GM19372 (cell line): ENCODE data around the gene MKLN1.
"Not testable (repeated sequence)": the region's sequence is repeated elsewhere in the genome, so short reads cannot be mapped to it uniquely, and the experiment has no call there.

Source experiments
- ATAC-seq: cut with Tn5 transposase; IDR thresholded peaks from one replicate; pipeline ENCODE4 v1.9.1; 2021; ENCODE audit warnings: mild to moderate bottlenecking, low read depth, moderate library complexity; ENCODE audit not compliant: unreplicated experiment

The MKLN1 gene

DNA sequence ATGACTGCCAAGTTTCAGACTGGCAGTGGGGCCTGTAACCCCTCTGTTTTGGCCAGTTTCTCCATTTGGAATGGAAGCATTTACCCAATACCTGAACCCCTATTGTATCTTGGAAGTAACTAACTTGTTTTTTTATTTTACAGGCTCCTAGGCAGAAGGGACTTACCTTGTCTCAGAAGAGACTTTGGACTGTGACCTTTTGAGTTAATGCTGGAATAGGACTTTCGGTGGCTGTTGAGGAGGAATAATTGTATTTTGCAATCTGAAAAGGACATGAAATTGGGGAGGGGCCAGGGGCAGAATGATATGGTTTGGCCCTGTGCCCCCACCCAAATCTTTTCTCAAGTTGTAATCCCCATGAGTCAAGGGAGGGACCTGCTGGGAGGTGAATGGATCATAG, 20.0 kb upstream of the MKLN1 start:
- no peak for ATAC-seq

DNA sequence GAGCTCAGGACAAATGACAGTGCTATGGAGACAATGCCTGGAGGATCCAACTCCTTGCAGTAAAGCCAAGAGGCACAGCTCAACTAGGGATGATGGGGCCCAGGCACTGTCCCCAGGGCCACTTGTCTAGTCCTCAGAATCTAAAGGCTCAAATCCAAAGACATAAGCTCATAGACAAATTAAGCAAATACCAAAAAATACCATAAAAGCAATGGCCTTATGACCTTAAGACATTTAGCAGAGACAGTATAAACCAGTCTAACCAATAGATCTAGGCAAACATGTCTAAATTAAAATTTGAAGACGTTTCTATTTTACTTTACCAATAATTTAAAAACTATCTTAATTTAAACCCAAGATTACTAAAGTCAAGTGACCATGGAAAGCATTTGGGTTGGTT, 14.8 kb upstream of the MKLN1 start:
- ATAC-seq = no peak

DNA sequence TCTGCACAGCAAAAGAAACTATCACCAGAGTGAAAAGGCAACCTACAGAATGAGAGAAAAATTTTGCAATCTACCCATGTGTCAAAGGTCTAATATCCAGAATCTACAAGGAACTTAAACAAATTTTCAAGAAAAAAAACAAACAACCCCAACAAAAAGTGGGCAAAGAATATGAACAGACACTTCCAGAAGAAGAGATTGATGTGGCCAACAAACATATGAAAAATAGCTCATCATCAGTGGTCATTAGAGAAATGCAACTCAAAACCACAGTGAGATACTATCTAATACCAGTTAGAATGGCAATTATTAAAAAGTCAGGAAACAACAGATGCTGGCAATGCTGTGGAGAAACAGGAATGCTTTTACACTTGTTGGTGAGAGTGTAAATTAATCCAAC, 7.1 kb upstream of the MKLN1 start:
- no peak for ATAC-seq

DNA sequence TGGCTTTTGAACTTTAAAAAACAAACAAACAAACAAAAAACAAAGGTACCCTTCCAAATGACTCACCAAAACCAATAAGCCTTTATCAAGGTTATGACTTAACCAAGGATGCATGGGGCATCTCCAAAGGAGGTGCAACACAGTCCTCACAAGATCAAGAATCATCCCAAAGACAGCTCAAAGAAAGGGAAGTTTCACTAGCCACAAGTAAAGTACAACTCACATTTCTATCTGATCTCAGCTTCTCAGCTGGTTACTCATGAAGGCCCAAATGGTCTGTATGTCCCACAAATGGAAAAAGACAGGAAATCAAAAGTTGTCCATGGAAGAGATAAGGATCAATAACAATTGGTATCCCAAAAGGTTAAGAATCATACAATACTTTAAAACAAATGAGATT, 6.0 kb upstream of the MKLN1 start:
- no peak for ATAC-seq

DNA sequence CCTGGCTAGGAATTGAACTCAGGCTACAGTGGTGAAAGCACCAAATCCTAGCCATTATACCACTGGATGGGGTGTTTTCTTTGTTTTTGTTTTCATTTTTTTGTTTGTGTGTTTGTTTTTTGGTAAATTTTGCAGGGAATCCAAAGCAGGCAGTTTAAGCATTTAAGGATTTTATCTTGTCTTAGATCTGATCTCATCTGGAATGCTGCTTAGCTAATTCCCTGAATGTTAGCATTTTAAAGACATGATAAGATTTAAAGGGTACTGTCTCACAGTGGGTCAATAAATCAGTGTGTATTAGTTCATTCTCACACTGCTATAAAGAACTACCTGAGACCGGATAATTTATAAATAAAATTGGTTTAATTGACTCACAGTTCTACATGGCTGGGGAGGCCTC, 5.6 kb upstream of the MKLN1 start:
- no peak for ATAC-seq

DNA sequence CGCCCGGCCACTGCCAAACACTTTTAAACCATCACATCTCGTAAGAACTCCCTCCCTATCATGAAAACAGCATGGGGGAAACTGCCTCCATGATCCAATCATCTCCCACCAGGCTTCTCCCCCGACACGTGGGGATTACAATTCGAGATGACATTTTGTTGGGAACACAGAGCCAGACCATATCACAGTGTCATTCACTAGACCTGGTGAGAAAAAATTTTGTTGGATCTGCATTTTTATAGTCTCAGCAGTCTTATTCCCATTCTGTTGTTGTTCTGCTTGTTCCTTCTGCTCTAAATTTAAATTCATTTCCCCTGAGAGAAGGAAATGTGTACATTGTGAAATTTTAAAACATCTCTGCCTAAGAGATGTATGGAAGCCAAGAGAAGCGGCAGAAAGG, 4.8 kb upstream of the MKLN1 start:
- ATAC-seq = no peak

DNA sequence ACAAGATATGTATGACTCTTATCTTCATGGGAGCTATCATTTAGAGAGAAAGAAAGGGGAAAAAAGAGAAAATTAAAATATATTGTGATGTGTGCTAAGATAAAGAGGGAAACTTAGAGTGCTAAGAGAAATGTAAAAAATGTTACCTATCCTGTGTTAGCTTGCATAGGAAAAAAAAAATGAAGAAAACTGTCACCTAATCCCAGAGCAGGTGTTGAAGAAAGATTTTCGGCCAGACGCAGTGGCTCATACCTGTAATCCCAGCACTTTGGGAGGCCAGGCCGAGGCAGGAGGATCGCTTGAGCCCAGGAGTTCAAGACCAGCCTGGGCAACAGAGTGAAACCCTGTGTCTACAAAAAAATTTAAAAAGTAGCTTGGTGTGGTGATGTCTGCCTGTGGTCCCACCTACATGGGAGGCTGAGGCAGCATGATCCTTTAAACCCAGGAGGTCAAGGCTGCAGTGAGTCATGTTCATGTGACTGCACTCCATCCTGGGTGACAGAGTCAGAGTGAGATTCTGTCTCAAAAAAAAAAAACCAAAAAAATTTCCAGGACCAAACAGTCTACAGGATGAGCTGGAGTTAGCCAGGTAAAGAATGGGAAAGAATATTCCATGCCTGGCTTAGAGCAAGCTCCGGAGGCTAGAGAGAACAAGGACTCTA, 2.4 kb upstream of the MKLN1 start:
- ATAC-seq = no peak

DNA sequence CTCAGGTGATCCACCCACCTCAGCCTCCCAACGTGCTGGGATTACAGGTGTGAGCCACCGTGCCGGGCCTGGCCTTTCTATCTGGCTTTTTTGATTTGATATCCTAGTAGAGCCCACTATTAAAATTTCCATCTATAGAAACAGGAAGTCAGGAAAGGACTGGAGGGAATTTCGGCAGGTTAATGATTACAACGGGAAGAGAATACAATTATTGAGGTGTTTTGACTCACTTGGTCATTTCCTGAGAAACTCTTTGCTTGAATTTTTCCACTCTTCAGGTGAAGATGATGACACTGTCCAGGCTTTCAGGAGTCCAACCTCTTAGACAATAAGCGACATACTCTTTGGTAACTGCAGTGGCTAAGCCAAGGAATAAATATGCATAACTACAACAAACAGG, 1.1 kb upstream of the MKLN1 start:
- no peak for ATAC-seq

DNA sequence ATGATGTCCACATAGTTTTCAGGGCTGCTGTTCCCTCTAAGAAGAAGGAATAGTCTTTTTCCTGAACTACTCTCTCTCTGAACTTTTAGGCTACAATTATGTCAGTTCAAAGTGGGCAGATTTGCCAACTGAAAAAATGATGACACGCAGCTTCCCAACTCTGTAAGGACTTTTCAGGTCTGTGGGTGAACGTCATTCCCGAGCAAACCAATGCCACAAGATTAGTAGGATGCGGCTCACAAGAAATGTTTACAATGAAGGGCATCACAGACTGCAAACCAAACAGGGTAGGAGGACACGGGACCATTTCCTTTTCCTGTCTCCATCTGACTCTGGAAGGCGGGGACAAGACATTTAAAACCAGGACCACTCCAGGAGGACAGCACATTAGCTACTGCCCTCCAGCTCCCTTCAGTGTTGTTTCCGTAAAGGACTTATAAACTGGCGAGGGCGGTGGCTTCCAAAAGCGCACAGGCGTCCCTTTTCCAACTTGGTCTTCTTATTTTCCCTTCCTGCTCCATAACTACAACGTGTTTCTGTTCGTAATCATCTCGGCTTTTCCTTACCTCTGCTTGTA, 539 bp upstream of the MKLN1 start:
- ATAC-seq = peak; percentile 4

DNA sequence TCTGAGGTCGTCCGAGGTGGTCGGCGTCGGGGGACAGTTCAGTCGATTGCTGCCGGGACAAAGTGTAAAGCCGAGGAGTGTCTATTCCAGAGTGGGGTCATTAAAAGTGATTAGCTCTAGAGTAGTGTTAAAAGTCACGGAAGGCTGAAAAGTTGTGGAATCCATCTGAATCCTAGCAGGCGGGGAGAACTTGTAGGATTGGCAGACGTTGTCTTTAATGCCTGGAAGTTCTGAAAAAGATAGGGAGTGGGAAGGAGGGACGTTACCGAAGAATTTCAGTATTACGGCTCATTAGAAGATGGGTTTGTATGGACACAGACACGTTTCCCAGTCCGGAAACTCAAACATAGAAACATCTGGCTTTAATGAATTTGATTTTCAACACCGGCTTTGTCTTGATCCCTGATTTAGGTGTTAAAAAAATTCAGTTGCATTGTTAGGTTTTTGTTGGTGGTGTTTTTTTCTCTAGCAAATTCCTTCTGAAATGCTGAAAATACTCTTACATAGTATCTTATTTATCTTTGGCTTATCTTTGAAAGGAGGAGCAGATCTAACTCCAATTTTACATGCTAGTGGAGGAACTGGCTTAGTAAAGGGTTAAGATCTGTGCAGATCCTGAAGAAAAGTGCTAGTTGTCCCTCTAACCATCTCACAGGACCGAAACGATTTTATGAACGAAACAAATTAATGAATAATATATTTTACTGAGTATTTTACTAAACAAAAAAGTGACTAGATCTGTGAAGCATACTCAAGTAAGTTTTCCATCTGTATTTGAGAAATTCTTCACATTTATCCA, 900 bp downstream of the MKLN1 start:
- no peak for ATAC-seq

DNA sequence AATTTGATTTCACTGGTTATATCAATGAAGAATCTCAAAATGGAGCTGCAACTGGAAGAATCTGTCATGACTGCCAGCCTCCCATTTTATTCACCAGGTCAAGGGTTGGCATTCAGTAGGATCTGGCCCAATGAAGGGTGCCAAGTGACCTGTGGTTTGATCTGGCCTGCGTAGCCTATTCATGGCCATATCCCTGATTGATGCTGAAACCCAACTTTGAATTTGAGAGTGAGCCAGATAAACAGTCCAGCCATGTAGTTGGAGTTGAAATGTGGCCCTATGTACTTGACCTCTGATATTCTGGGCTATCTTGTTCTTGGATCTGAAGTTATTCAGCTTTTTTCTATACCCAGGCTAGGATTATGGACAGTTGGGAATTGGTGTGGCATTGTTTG, 1.5 kb downstream of the MKLN1 start:
- no peak for ATAC-seq

DNA sequence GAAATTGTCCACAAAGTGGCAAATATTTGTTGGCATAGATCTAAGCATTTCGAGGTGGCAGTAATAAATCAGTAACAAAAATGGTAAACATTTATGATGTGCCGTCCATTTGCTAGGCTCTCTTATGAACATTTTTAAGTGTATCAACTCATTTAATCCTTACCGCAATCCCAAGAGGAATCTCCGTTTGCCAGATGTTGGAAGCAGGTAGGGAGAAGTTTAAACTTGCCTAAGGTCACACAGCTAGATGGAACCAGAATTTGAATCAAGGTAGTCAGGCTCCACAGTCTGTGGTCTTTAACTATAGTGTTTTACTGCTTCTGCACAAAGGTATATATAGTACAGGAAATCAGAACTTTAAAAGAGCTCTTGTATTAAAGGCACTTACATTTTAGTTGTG, 2.6 kb downstream of the MKLN1 start:
- ATAC-seq = no peak

DNA sequence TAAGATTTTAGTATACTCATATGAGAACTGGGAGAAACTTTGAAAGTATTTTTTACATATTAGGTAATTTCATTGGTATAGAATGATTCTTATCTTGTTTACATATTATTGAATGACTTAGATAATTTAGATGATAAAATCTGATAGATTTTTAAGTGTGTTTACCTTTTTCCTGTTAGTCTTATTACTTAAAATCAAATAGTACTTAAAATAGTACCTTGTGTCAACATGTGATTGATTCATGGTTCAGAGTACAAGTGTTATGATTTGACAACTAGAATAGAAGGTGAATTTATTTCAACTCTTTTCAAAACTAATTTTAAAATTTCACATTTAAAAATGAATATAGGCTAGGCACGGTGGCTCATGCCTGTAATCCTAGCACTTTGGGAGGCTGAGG, 4.1 kb downstream of the MKLN1 start:
- no peak for ATAC-seq

DNA sequence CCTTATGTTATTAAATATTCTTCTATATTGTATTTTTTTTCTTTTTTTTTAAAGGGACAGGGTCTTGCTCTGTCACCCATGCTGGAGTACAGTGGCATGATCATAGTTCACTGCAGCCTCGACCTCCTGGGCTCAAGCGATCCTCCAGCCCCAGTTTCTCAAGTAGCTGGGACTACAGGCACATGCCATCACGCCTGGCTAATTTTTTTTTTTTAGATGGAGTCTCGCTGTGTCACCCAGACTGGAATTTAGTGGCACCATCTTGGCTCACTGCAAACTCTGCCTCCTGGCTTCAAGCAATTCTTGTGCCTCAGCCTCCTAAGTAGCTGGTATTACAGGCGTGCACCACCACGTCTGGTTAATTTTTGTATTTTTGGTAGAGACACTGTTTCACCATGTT, 5.1 kb downstream of the MKLN1 start:
- not testable (repeated sequence) for ATAC-seq

DNA sequence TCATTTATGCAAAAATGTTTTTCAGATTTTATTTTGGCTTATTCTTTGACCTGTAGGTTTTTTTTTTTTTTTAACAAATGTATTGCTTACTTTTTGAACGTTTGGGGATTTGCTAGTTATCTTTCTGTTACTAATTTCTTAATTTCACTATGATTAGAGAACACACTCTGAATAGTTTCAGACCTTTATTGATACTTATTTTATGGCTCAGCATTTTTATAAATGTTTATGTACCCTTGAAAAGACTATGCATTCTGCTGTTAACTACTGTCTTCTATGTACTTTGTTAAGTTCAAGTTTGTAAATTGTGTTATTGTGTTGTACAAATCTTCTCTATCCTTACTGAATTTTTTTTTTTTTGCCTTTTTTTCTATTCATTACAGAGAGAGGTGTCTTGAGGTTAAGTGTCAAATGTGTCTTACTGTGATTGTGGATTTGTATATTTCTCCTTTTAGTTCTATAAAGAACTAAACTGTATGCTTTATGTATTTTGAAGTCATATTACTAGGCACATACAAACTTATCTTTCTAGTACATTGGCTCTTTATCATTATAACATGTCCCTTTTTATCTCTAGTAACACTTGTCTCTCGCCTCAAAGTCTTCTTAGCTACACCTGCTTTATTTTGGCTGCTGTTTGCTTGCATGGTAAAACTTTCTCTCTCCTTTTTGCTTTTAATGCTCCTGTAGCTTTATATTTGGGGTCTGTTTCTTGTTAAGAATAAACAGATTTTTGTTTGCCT, 8.1 kb downstream of the MKLN1 start:
- ATAC-seq = no peak

DNA sequence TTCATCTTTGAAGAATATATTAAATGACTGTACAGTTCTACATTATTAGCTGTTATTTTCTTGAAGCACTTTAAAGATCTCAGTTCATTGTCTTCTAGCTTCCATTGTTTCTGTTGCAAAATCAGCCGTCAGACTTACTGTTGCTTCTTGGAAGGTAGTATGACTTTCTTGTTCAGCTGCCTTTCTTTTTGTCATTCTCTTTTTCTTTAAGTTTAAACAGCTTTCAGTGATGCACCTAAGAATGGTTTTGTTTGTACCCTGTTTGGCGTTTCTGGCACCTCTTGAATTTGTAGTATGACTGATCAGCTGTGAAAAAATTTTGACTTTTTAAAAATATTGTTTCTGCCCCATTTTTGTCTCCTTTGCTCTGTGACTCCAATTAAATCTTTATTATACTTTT, 9.3 kb downstream of the MKLN1 start:
- no peak for ATAC-seq

DNA sequence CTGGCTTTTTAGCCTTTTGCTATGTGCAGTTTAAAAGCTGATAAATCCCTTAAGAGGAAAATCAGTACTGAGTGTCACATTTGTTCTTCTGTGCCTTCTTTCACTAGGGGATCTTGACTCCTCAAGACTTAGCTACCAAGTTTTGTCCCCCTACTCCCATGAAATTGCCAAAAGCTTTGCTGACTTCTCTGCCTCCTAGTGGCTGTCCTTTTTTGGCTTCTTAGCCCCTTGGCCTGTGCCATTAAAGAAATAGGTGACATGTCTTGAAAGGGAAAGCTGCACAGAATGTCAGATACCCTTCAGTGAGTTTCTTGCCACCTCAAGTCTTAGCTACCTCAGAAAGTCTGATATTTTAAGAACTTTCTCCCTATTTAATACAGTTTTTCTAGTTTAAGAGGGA, 10.5 kb downstream of the MKLN1 start:
- no peak for ATAC-seq

DNA sequence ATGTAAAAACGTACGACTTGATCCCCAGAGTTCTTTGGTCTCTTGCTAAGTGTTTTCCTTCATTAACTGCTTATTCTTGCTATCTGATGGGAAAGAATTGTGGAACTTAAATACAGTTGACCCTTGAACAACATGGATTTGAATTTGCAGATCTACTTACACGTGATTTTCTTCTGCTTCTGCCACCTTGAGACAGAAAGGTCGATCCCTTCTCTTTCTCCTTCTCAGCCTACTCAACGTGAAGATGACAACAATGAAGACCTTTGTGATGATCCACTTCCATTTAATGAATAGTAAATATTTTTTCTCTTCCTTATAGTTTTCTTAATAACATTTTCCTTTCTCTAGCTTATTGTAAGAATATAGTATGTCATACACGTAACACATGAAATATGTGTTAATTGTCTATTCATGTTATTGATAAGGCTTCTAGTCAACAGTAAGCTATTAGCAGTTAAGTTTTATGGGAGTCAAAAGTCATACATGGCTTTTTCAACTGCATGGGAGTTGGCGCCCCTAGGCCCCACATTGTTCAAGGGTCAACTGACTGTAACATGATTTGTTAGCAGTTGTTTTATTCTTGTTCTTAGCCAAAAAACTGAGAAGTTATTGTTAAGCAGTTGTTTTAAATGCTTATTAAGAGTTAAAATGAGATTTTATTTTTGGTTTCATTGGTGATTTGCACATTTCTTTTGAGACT, 11.2 kb downstream of the MKLN1 start:
- no peak for ATAC-seq

DNA sequence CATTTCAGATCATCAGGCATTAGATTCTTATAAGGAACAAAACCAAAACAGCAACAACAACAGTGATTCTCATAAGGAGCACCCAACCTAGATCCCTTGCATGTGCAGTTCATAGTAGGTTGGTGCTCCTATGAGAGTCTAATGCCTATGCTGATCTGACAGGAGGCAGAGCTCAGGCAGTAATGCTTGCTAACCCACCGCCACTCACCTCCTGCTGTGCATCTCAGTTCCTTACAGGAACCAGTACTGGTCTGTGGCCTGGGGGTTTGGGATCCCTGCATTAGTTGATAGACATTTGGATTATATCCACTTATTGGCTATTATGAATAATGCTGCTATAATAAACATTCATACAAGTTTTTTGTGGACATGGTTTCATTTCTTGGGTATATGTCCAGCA, 14.0 kb downstream of the MKLN1 start:
- no peak for ATAC-seq

DNA sequence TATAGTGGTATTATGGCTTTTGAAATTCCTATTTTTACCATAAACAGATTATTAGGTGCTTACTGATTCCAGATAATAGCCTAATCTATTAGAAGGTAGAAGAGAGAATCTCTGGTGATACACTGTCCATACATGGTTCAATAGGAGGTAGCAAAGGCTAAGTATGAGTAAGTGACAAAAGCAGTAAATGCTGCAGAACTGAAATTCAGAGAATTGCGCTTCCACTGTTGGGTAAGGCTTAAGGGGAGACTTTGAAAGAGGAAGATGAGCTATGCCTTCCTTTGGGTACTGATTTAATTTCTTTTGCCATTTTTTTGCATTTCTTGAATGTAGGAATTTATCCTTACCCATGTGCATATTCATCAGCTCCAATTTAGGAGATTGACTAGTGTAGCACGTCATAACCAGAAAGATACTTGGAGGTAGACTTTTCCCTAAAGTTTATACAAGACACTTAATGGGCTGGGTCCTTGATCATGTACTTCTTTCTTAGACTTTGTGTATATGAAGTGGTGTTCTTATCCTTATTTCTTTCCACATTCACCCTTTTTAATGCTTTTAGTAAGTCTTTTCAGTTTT, 15.3 kb downstream of the MKLN1 start:
- ATAC-seq = no peak
